ENCODE results near the gene MACROD2. TPM values are rescaled to one million over a fixed set of nuclear protein-coding genes. Genes with fewer than 3 reads are reported as not detected.

Gene MACROD2
- polyA plus RNA-seq, 4 donors: 1.00 to 4.8 (median 1.4) TPM

- no peak overlapping the region for H3K27ac ChIP-seq (ENCODE audit: low read depth in 1 of 3, low read length in 2 of 3)
- H3K27me3 ChIP-seq (ENCODE audit: control insufficient read depth in 3 of 3, insufficient read depth in 3 of 3, low read length in 3 of 3): no peaks in the 10 kb centered on the region
- no peak overlapping the region for H3K4me3 ChIP-seq (ENCODE audit: low read depth in 1 of 3, low read length in 3 of 3)
- peaks cover 0 to 3% of the 10 kb centered on the region in 2 donors for H3K9me3 ChIP-seq (ENCODE audit: control insufficient read depth in 2 of 2, insufficient read depth in 1 of 2, low read depth in 1 of 2, low read length in 1 of 2)
- DNase-seq: no peak
- WGBS, 3 donors: 34 to 51% (median 37%) methylated on average over 1 of the region's 1 CpG
- H3K36me3 ChIP-seq (ENCODE audit: control insufficient read depth in 3 of 3, insufficient read depth in 2 of 3, low read depth in 1 of 3, low read length in 3 of 3): no peaks in the 10 kb centered on the region
- FAIRE-seq: no peak
- H3K4me1 ChIP-seq (ENCODE audit: control insufficient read depth in 3 of 3, insufficient read depth in 2 of 3, low read depth in 1 of 3, low read length in 2 of 3): no peaks in the 10 kb centered on the region
Measured at GRCh38 chr20:15812696-15813095, 1817.4 kb downstream of the MACROD2 start.

- no peak overlapping the region for H3K27ac ChIP-seq (ENCODE audit: low read depth in 1 of 3, low read length in 2 of 3)
- FAIRE-seq (no peak), DNase-seq (no peak)
- H3K9me3 ChIP-seq (ENCODE audit: control insufficient read depth in 2 of 2, insufficient read depth in 1 of 2, low read depth in 1 of 2, low read length in 1 of 2): no peaks in the 10 kb centered on the region
- no peak overlapping the region for H3K4me3 ChIP-seq (ENCODE audit: low read depth in 1 of 3, low read length in 3 of 3)
- H3K4me1 ChIP-seq (ENCODE audit: control insufficient read depth in 3 of 3, insufficient read depth in 2 of 3, low read depth in 1 of 3, low read length in 2 of 3): no peaks in the 10 kb centered on the region
- no peaks in the 10 kb centered on the region for H3K36me3 ChIP-seq (ENCODE audit: control insufficient read depth in 3 of 3, insufficient read depth in 2 of 3, low read depth in 1 of 3, low read length in 3 of 3)
- no peaks in the 10 kb centered on the region for H3K27me3 ChIP-seq (ENCODE audit: control insufficient read depth in 3 of 3, insufficient read depth in 3 of 3, low read length in 3 of 3)
Measured at GRCh38 chr20:15814360-15814759, 1819.0 kb downstream of the MACROD2 start.

GRCh38 chr20:15814911-15815310, 1819.6 kb downstream of the MACROD2 start:
- H3K4me3 ChIP-seq (ENCODE audit: low read depth in 1 of 3, low read length in 3 of 3): no peak overlapping the region

DNA sequence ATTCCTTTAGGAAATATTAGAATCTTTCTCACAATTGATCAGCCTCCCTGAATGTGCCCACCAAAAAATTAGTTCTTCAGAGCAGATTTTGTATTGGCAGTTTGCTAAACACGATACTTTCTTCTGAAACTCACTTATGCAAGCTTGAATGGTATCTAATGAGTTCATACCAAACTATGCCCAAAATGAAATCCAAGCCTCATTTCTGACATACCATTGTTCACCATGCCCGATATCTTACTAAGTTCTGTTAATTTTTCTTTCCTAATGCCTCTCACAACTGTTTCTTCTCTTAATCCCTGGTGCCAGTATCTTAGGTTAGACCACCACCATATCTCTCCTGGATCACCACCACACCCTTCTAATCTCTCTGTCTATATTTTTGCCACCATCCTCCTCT, 1822.0 kb downstream of the MACROD2 start:
- H3K27me3 ChIP-seq (ENCODE audit: control insufficient read depth in 3 of 3, insufficient read depth in 3 of 3, low read length in 3 of 3): no peaks in the 10 kb centered on the region
- WGBS, 3 donors: 82 to 91% (median 90%) methylated on average over 2 of the region's 2 CpGs
- DNase-seq: no peak
- H3K4me1 ChIP-seq (ENCODE audit: control insufficient read depth in 3 of 3, insufficient read depth in 2 of 3, low read depth in 1 of 3, low read length in 2 of 3): no peaks in the 10 kb centered on the region
- no peaks in the 10 kb centered on the region for H3K36me3 ChIP-seq (ENCODE audit: control insufficient read depth in 3 of 3, insufficient read depth in 2 of 3, low read depth in 1 of 3, low read length in 3 of 3)
- H3K4me3 ChIP-seq (ENCODE audit: low read depth in 1 of 3, low read length in 3 of 3): no peak overlapping the region
- no peak overlapping the region for H3K27ac ChIP-seq (ENCODE audit: low read depth in 1 of 3, low read length in 2 of 3)
- H3K9me3 ChIP-seq (ENCODE audit: control insufficient read depth in 2 of 2, insufficient read depth in 1 of 2, low read depth in 1 of 2, low read length in 1 of 2): no peaks in the 10 kb centered on the region
- FAIRE-seq: no peak

More at GRCh38 chr20:15814911-15815310, 1819.6 kb downstream of the MACROD2 start:
- H3K4me1 ChIP-seq (ENCODE audit: control insufficient read depth in 3 of 3, insufficient read depth in 2 of 3, low read depth in 1 of 3, low read length in 2 of 3): no peaks in the 10 kb centered on the region
- no peaks in the 10 kb centered on the region for H3K9me3 ChIP-seq (ENCODE audit: control insufficient read depth in 2 of 2, insufficient read depth in 1 of 2, low read depth in 1 of 2, low read length in 1 of 2)
- no peak overlapping the region for H3K27ac ChIP-seq (ENCODE audit: low read depth in 1 of 3, low read length in 2 of 3)
- no peak for DNase-seq
- 60 to 65% (median 61%) methylated on average over 2 of the region's 2 CpGs for WGBS, 3 donors
- no peaks in the 10 kb centered on the region for H3K27me3 ChIP-seq (ENCODE audit: control insufficient read depth in 3 of 3, insufficient read depth in 3 of 3, low read length in 3 of 3)
- FAIRE-seq: no peak
- H3K36me3 ChIP-seq (ENCODE audit: control insufficient read depth in 3 of 3, insufficient read depth in 2 of 3, low read depth in 1 of 3, low read length in 3 of 3): no peaks in the 10 kb centered on the region

- Histone ChIP-seq H3K4me1 (ENCODE audit: control insufficient read depth in 3 of 3, insufficient read depth in 2 of 3, low read depth in 1 of 3, low read length in 2 of 3) (no peaks in the 10 kb centered on the region), H3K4me3 (ENCODE audit: low read depth in 1 of 3, low read length in 3 of 3) (no peak overlapping the region), H3K9me3 (ENCODE audit: control insufficient read depth in 2 of 2, insufficient read depth in 1 of 2, low read depth in 1 of 2, low read length in 1 of 2) (no peaks in the 10 kb centered on the region), H3K27me3 (ENCODE audit: control insufficient read depth in 3 of 3, insufficient read depth in 3 of 3, low read length in 3 of 3) (no peaks in the 10 kb centered on the region), H3K27ac (ENCODE audit: low read depth in 1 of 3, low read length in 2 of 3) (no peak overlapping the region), H3K36me3 (ENCODE audit: control insufficient read depth in 3 of 3, insufficient read depth in 2 of 3, low read depth in 1 of 3, low read length in 3 of 3) (no peaks in the 10 kb centered on the region)
- FAIRE-seq (no peak), DNase-seq (no peak)
- WGBS, 3 donors: 58 to 66% (median 64%) methylated on average over 4 of the region's 4 CpGs
Measured at GRCh38 chr20:15818651-15819071, 1823.3 kb downstream of the MACROD2 start.

DNA sequence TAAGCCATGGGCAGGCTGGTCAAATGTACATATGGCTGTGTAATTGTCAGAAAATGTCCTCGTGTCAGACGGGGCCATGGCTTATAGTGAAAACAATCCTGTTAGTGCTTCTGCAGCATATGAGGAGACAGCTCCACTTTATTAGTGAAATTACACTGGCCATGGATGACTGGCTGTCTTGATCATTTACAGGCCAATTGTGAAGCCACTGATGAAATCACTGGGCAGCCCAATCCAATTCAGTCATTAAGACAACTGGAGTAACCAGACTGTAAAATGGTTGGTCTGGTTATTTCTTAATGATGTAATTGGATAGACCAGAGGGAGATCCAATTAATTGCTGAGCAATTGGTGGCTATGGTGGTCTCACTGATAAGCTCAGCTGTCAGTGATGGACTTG, 1828.4 kb downstream of the MACROD2 start:
- 62 to 81% (median 67%) methylated on average over 2 of the region's 2 CpGs for WGBS, 3 donors
- DNase-seq (no peak), FAIRE-seq (no peak)
- Histone ChIP-seq H3K27me3 (ENCODE audit: control insufficient read depth in 3 of 3, insufficient read depth in 3 of 3, low read length in 3 of 3) (no peaks in the 10 kb centered on the region), H3K27ac (ENCODE audit: low read depth in 1 of 3, low read length in 2 of 3) (no peak overlapping the region), H3K4me1 (ENCODE audit: control insufficient read depth in 3 of 3, insufficient read depth in 2 of 3, low read depth in 1 of 3, low read length in 2 of 3) (no peaks in the 10 kb centered on the region), H3K36me3 (ENCODE audit: control insufficient read depth in 3 of 3, insufficient read depth in 2 of 3, low read depth in 1 of 3, low read length in 3 of 3) (no peaks in the 10 kb centered on the region), H3K4me3 (ENCODE audit: low read depth in 1 of 3, low read length in 3 of 3) (no peak overlapping the region), H3K9me3 (ENCODE audit: control insufficient read depth in 2 of 2, insufficient read depth in 1 of 2, low read depth in 1 of 2, low read length in 1 of 2) (no peaks in the 10 kb centered on the region)

- peaks cover 0 to 6% (median 0%) of the 10 kb centered on the region in 3 donors for H3K27me3 ChIP-seq (ENCODE audit: control insufficient read depth in 3 of 3, insufficient read depth in 3 of 3, low read length in 3 of 3)
- H3K36me3 ChIP-seq (ENCODE audit: control insufficient read depth in 3 of 3, insufficient read depth in 2 of 3, low read depth in 1 of 3, low read length in 3 of 3): no peaks in the 10 kb centered on the region
- FAIRE-seq (no peak), DNase-seq (no peak)
- no peaks in the 10 kb centered on the region for H3K9me3 ChIP-seq (ENCODE audit: control insufficient read depth in 2 of 2, insufficient read depth in 1 of 2, low read depth in 1 of 2, low read length in 1 of 2)
- H3K4me3 ChIP-seq (ENCODE audit: low read depth in 1 of 3, low read length in 3 of 3): no peak overlapping the region
- no peak overlapping the region for H3K27ac ChIP-seq (ENCODE audit: low read depth in 1 of 3, low read length in 2 of 3)
- H3K4me1 ChIP-seq (ENCODE audit: control insufficient read depth in 3 of 3, insufficient read depth in 2 of 3, low read depth in 1 of 3, low read length in 2 of 3): no peaks in the 10 kb centered on the region
Measured at GRCh38 chr20:15827628-15828027, 1832.3 kb downstream of the MACROD2 start.

GRCh38 chr20:15831201-15831600, 1835.9 kb downstream of the MACROD2 start:
- no peaks in the 10 kb centered on the region for H3K9me3 ChIP-seq (ENCODE audit: control insufficient read depth in 2 of 2, insufficient read depth in 1 of 2, low read depth in 1 of 2, low read length in 1 of 2)
- no peaks in the 10 kb centered on the region for H3K4me1 ChIP-seq (ENCODE audit: control insufficient read depth in 3 of 3, insufficient read depth in 2 of 3, low read depth in 1 of 3, low read length in 2 of 3)
- no peak overlapping the region for H3K27ac ChIP-seq (ENCODE audit: low read depth in 1 of 3, low read length in 2 of 3)
- no peak for FAIRE-seq
- no peak for DNase-seq
- H3K4me3 ChIP-seq (ENCODE audit: low read depth in 1 of 3, low read length in 3 of 3): no peak overlapping the region
- no peaks in the 10 kb centered on the region for H3K36me3 ChIP-seq (ENCODE audit: control insufficient read depth in 3 of 3, insufficient read depth in 2 of 3, low read depth in 1 of 3, low read length in 3 of 3)
- H3K27me3 ChIP-seq (ENCODE audit: control insufficient read depth in 3 of 3, insufficient read depth in 3 of 3, low read length in 3 of 3): peaks cover 0 to 6% (median 0%) of the 10 kb centered on the region in 3 donors

DNA sequence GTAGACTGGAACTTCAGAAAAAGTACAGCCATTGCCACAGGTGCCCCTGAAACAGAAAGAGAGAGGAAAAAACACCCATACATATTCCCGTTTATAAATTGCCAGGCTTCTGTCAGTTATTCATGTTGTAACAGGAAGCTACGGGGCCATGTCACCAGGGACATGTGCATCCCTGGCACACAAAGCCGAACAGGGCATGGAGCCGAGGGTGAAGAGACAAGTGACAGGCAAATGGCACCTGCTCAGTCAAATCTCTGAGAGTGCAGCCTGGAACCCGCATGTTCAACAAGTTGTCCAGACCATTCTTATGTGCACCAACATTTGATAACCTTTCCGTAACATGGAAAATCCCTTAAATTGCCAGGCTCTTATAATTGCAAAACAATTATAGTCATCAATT, 1837.2 kb downstream of the MACROD2 start:
- Histone ChIP-seq H3K9me3 (ENCODE audit: control insufficient read depth in 2 of 2, insufficient read depth in 1 of 2, low read depth in 1 of 2, low read length in 1 of 2) (no peaks in the 10 kb centered on the region), H3K4me1 (ENCODE audit: control insufficient read depth in 3 of 3, insufficient read depth in 2 of 3, low read depth in 1 of 3, low read length in 2 of 3) (no peaks in the 10 kb centered on the region), H3K27me3 (ENCODE audit: control insufficient read depth in 3 of 3, insufficient read depth in 3 of 3, low read length in 3 of 3) (peaks cover 0 to 6% (median 0%) of the 10 kb centered on the region in 3 donors), H3K4me3 (ENCODE audit: low read depth in 1 of 3, low read length in 3 of 3) (no peak overlapping the region), H3K36me3 (ENCODE audit: control insufficient read depth in 3 of 3, insufficient read depth in 2 of 3, low read depth in 1 of 3, low read length in 3 of 3) (no peaks in the 10 kb centered on the region), H3K27ac (ENCODE audit: low read depth in 1 of 3, low read length in 2 of 3) (no peak overlapping the region)
- FAIRE-seq (no peak), DNase-seq (no peak)
- WGBS, 3 donors: 85 to 89% (median 86%) methylated on average over 6 of the region's 6 CpGs
